Stimulated activated naive CD8-positive, alpha-beta T cell treated with anti-CD3 and anti-CD28 coated beads, Interleukin-15, Interleukin-2, amounts not matched to agents 100 ng/mL and 50 ng/mL, for 24 hours (primary cell): ENCODE measurements around the gene LRRC38.
"Not testable (repeated sequence)": the region's sequence is repeated elsewhere in the genome, so short reads cannot be mapped to it uniquely, and the experiment has no call there.

ENCODE experiments used
- H3K27ac Mint-ChIP-seq: one replicate; pipeline ENCODE4 v1.8.0; 2021; ENCODE audit warnings: mild to moderate bottlenecking, mixed read lengths
- H3K27me3 Mint-ChIP-seq: one replicate; pipeline ENCODE4 v1.8.0; 2021; ENCODE audit warnings: mixed read lengths
- H3K36me3 Mint-ChIP-seq: one replicate; pipeline ENCODE4 v1.8.0; 2021; ENCODE audit warnings: low read depth, mixed read lengths
- H3K4me1 Mint-ChIP-seq: one replicate; pipeline ENCODE4 v1.8.0; 2021; ENCODE audit warnings: low read depth, mixed read lengths
- H3K4me3 Mint-ChIP-seq: one replicate; pipeline ENCODE4 v1.8.0; 2021; ENCODE audit warnings: mild to moderate bottlenecking, mixed read lengths
- H3K9me3 Mint-ChIP-seq: one replicate; pipeline ENCODE4 v1.8.0; 2021; ENCODE audit warnings: mixed read lengths

LRRC38 gene

GRCh38 chr1:13456904-13457532, 56.8 kb downstream of the LRRC38 start:
- Mint-ChIP-seq H3K27ac (no peak overlapping the region), H3K4me3 (no peak overlapping the region)

GRCh38 chr1:13451399-13451965, 62.3 kb downstream of the LRRC38 start:
- Mint-ChIP-seq H3K27me3 (peaks cover 4% of the 10 kb centered on the region), H3K36me3 (no peaks in the 10 kb centered on the region), H3K4me1 (no peaks in the 10 kb centered on the region), H3K27ac (no peak overlapping the region), H3K9me3 (no peaks in the 10 kb centered on the region), H3K4me3 (no peak overlapping the region)

More at GRCh38 chr1:13456904-13457532, 56.8 kb downstream of the LRRC38 start:
- Mint-ChIP-seq H3K9me3 (no peaks in the 10 kb centered on the region), H3K4me1 (no peaks in the 10 kb centered on the region), H3K27me3 (peaks cover 4% of the 10 kb centered on the region), H3K36me3 (no peaks in the 10 kb centered on the region)

GRCh38 chr1:13450204-13450603, 63.6 kb downstream of the LRRC38 start:
- no peak overlapping the region for H3K4me3 Mint-ChIP-seq
- no peaks in the 10 kb centered on the region for H3K36me3 Mint-ChIP-seq
- no peaks in the 10 kb centered on the region for H3K27me3 Mint-ChIP-seq
- H3K9me3 Mint-ChIP-seq: no peaks in the 10 kb centered on the region
- no peaks in the 10 kb centered on the region for H3K4me1 Mint-ChIP-seq
- no peak overlapping the region for H3K27ac Mint-ChIP-seq

GRCh38 chr1:13443335-13443979, 70.3 kb downstream of the LRRC38 start:
- Mint-ChIP-seq H3K4me3 (no peak overlapping the region), H3K36me3 (no peaks in the 10 kb centered on the region), H3K27ac (no peak overlapping the region), H3K9me3 (no peaks in the 10 kb centered on the region), H3K4me1 (no peaks in the 10 kb centered on the region), H3K27me3 (no peaks in the 10 kb centered on the region)

- H3K4me3 Mint-ChIP-seq, H3K36me3 Mint-ChIP-seq, H3K4me1 Mint-ChIP-seq, H3K9me3 Mint-ChIP-seq, H3K27ac Mint-ChIP-seq, H3K27me3 Mint-ChIP-seq: not testable (repeated sequence)
Measured at GRCh38 chr1:13439104-13439783, 74.6 kb downstream of the LRRC38 start.

GRCh38 chr1:13435458-13435857, 78.3 kb downstream of the LRRC38 start:
- Mint-ChIP-seq H3K4me1 (no peaks in the 10 kb centered on the region), H3K27ac (no peak overlapping the region), H3K9me3 (no peaks in the 10 kb centered on the region), H3K27me3 (no peaks in the 10 kb centered on the region), H3K36me3 (no peaks in the 10 kb centered on the region), H3K4me3 (no peak overlapping the region)

- H3K36me3 Mint-ChIP-seq, H3K4me1 Mint-ChIP-seq, H3K27me3 Mint-ChIP-seq, H3K9me3 Mint-ChIP-seq, H3K4me3 Mint-ChIP-seq, H3K27ac Mint-ChIP-seq: not testable (repeated sequence)
Measured at GRCh38 chr1:13433694-13434358, 80.0 kb downstream of the LRRC38 start.

- Mint-ChIP-seq H3K27me3 (no peaks in the 10 kb centered on the region), H3K36me3 (no peaks in the 10 kb centered on the region), H3K9me3 (no peaks in the 10 kb centered on the region), H3K4me1 (no peaks in the 10 kb centered on the region), H3K27ac (no peak overlapping the region), H3K4me3 (no peak overlapping the region)
Measured at GRCh38 chr1:13432251-13432650, 81.6 kb downstream of the LRRC38 start.

GRCh38 chr1:13430495-13430894, 83.3 kb downstream of the LRRC38 start:
- Mint-ChIP-seq H3K36me3 (no peaks in the 10 kb centered on the region), H3K9me3 (no peaks in the 10 kb centered on the region), H3K27me3 (no peaks in the 10 kb centered on the region), H3K27ac (no peak overlapping the region), H3K4me1 (no peaks in the 10 kb centered on the region), H3K4me3 (no peak overlapping the region)
